DND-41 (cell line): ENCODE data around the gene LXN.

Experiments used
- CTCF ChIP-seq: IDR thresholded peaks from 2 replicates; pipeline ENCODE4 v1.5.1; 2012; ENCODE audit warnings: borderline replicate concordance, low read length, moderate library complexity, mild to moderate bottlenecking; ENCODE audit not compliant: poor library complexity, severe bottlenecking; ENCODE audit errors: extremely low read depth
- EZH2 ChIP-seq: IDR thresholded peaks from 3 replicates; pipeline ENCODE4 v1.6.1; 2012; ENCODE audit warnings: borderline replicate concordance, low read depth, mild to moderate bottlenecking, moderate library complexity, low read length, inconsistent platforms; ENCODE audit not compliant: severe bottlenecking

- no peak for TF ChIP-seq CTCF
- no peak for TF ChIP-seq EZH2
These were observed 29.1 kb upstream of the LXN start for GRCh38 chr3:158701420-158702065.
